GM23248 (cell line): ENCODE data around the gene GRAP. TPM values are rescaled to one million over a fixed set of nuclear protein-coding genes. Genes with fewer than 3 reads are reported as not detected.

Source experiments
- DNase-seq: peaks from one replicate; pipeline ENCODE4 v3.0.0-alpha.2; 2015
- H2AFZ ChIP-seq: fragments of 200-600 bp; sonication (generic); 2 replicates; pipeline ENCODE4 v1.6.1; 2016; ENCODE audit warnings: antibody characterized with exemption
- H3F3A ChIP-seq: fragments of 200-600 bp; sonication (generic); 2 replicates; pipeline ENCODE4 v1.6.1; 2016; ENCODE audit warnings: mild to moderate bottlenecking, antibody characterized with exemption, mixed run types; ENCODE audit not compliant: insufficient read depth
- H3K27ac ChIP-seq: fragments of 200-600 bp; sonication (generic); 2 replicates; pipeline ENCODE4 v1.5.1; 2016; ENCODE audit warnings: mild to moderate bottlenecking
- H3K27me3 ChIP-seq: fragments of 200-600 bp; sonication (generic); replicated peaks from 2 replicates; pipeline ENCODE4 v1.6.1; 2016; ENCODE audit warnings: mild to moderate bottlenecking; ENCODE audit not compliant: insufficient read depth
- H3K36me3 ChIP-seq: fragments of 200-600 bp; sonication (generic); 2 replicates; pipeline ENCODE4 v1.6.1; 2016; ENCODE audit warnings: low read depth, mild to moderate bottlenecking
- H3K4me1 ChIP-seq: fragments of 200-600 bp; sonication (generic); 2 replicates; pipeline ENCODE4 v1.6.1; 2016; ENCODE audit warnings: mild to moderate bottlenecking; ENCODE audit not compliant: insufficient read depth
- H3K4me2 ChIP-seq: fragments of 200-600 bp; sonication (generic); one replicate; pipeline ENCODE4 v1.6.1; 2016; ENCODE audit warnings: mild to moderate bottlenecking; ENCODE audit not compliant: unreplicated experiment
- H3K4me3 ChIP-seq: fragments of 200-600 bp; sonication (generic); 2 replicates; pipeline ENCODE4 v1.5.1; 2016; ENCODE audit warnings: mild to moderate bottlenecking
- H3K79me2 ChIP-seq: fragments of 200-600 bp; sonication (generic); 2 replicates; pipeline ENCODE4 v1.6.1; 2016; ENCODE audit warnings: mild to moderate bottlenecking; ENCODE audit not compliant: insufficient read depth
- H3K9ac ChIP-seq: fragments of 200-600 bp; sonication (generic); 2 replicates; pipeline ENCODE4 v1.6.1; 2016; ENCODE audit warnings: mild to moderate bottlenecking
- H3K9me2 ChIP-seq: fragments of 200-600 bp; sonication (generic); 2 replicates; pipeline ENCODE4 v1.6.1; 2016; ENCODE audit warnings: mixed run types, mild to moderate bottlenecking, moderate library complexity; ENCODE audit not compliant: insufficient read depth
- H3K9me3 ChIP-seq: fragments of 200-600 bp; sonication (generic); one replicate; pipeline ENCODE4 v1.6.1; 2017; ENCODE audit warnings: low read depth
- H4K20me1 ChIP-seq: fragments of 200-600 bp; sonication (generic); 2 replicates; pipeline ENCODE4 v1.6.0; 2016; ENCODE audit not compliant: insufficient read depth
- EZH2 ChIP-seq: fragments of 200-600 bp; sonication (generic); IDR thresholded peaks from 2 replicates; pipeline ENCODE4 v1.6.1; 2018; ENCODE audit warnings: antibody characterized with exemption, mild to moderate bottlenecking; ENCODE audit not compliant: insufficient read depth, poor library complexity, severe bottlenecking
- EZH2phosphoT487 ChIP-seq: fragments of 200-600 bp; sonication (generic); IDR thresholded peaks from 2 replicates; pipeline ENCODE4 v1.6.1; 2018; ENCODE audit warnings: antibody characterized with exemption, moderate library complexity, mild to moderate bottlenecking, low read depth; ENCODE audit not compliant: insufficient read depth
- WGBS, 2 experiments: methylation state at CpG; one replicate each; pipeline ENCODE4 v1.1.6; 2015 to 2017; ENCODE audit warnings: low lambda C conversion rate in 2 of 2, low coverage in 1 of 2; ENCODE audit errors: missing lambda C conversion rate in 2 of 2; 5-methylcytosine and 5-hydroxymethylcytosine counted together
- in situ Hi-C: fragments of 300-500 bp; cut with MboI; formaldehyde crosslinking; loops from 2 replicates; pipeline ENCODE4 v1.15.0; 2020
- polyA plus RNA-seq: library from polyadenylated mRNA; unstranded; fragments of >200 nt; fragmentation: Nextera tagmentation; extraction: Ambion mirVana; gene quantifications from 2 replicates; pipeline ENCODE4 v1.2.1, GENCODE V29; 2016
- total RNA-seq: library from RNA; depleted of rRNA; stranded (reverse); fragments of >200 nt; shearing (Covaris generic); gene quantifications from 2 replicates; pipeline ENCODE4 v1.2.3, GENCODE V29; 2014

Gene GRAP
- total and polyA plus RNA-seq, 2 experiments from 2014 or later = not detected

GRCh38 chr17:18980682-18981334, 65.9 kb downstream of the GRAP start:
- WGBS, 2 experiments = 31 to 33% methylated on average over 13 of the region's 13 CpGs
- Histone ChIP-seq H3F3A (peaks cover 4% of the 10 kb centered on the region; the same call in 1 of the 2 replicates), H2AFZ (no peak overlapping the region), H4K20me1 (no peaks in the 10 kb centered on the region), H3K9me3 (no peaks in the 10 kb centered on the region), H3K27ac (peak overlapping the region; percentile 78), H3K9ac (peak overlapping the region; percentile 80), H3K27me3 (no peaks in the 10 kb centered on the region), H3K4me3 (no peak overlapping the region), H3K4me1 (peaks cover 14% of the 10 kb centered on the region), H3K36me3 (no peaks in the 10 kb centered on the region), H3K4me2 (peak overlapping the region; percentile 11), H3K9me2 (no peaks in the 10 kb centered on the region), H3K79me2 (peaks cover 39% of the 10 kb centered on the region)
- no peak for TF ChIP-seq EZH2
- no peak for TF ChIP-seq EZH2phosphoT487
- DNase-seq = peak; percentile 87
- in situ Hi-C loops = no loop called here

GRCh38 chr17:18978655-18979054, 68.1 kb downstream of the GRAP start:
- Histone ChIP-seq H3K79me2 (peaks cover 30% of the 10 kb centered on the region; the same call in 1 of the 2 replicates), H2AFZ (no peak overlapping the region), H4K20me1 (no peaks in the 10 kb centered on the region), H3K4me1 (peaks cover 14% of the 10 kb centered on the region), H3K9me2 (no peaks in the 10 kb centered on the region), H3K27me3 (no peaks in the 10 kb centered on the region), H3K4me2 (no peak overlapping the region), H3K36me3 (no peaks in the 10 kb centered on the region), H3K4me3 (no peak overlapping the region), H3K27ac (no peak overlapping the region), H3K9me3 (no peaks in the 10 kb centered on the region), H3K9ac (no peak overlapping the region), H3F3A (peaks cover 4% of the 10 kb centered on the region; the same call in 1 of the 2 replicates)
- in situ Hi-C loops = no loop called here
- WGBS, 2 experiments = 94% methylated on average over 16 to 17 of the region's 17 CpGs
- no peak for TF ChIP-seq EZH2
- TF ChIP-seq EZH2phosphoT487 = no peak
- no peak for DNase-seq

- H3K9ac ChIP-seq = no peak overlapping the region
- H3K9me2 ChIP-seq = no peaks in the 10 kb centered on the region
- H3K4me3 ChIP-seq = no peak overlapping the region
- no peak for DNase-seq
- peaks cover 26% of the 10 kb centered on the region; the same call in 1 of the 2 replicates for H3K79me2 ChIP-seq
- TF ChIP-seq EZH2phosphoT487 (no peak), EZH2 (no peak)
- H3K4me2 ChIP-seq = no peak overlapping the region
- peaks cover 4% of the 10 kb centered on the region; the same call in 1 of the 2 replicates for H3F3A ChIP-seq
- H3K4me1 ChIP-seq = peaks cover 14% of the 10 kb centered on the region
- no peaks in the 10 kb centered on the region for H3K36me3 ChIP-seq
- H3K27ac ChIP-seq = no peak overlapping the region
- no peaks in the 10 kb centered on the region for H3K9me3 ChIP-seq
- no peaks in the 10 kb centered on the region for H3K27me3 ChIP-seq
- in situ Hi-C loops = no loop called here
- H2AFZ ChIP-seq = no peak overlapping the region
- WGBS, 2 experiments = 94 to 96% methylated on average over 12 to 13 of the region's 13 CpGs
- no peaks in the 10 kb centered on the region for H4K20me1 ChIP-seq
Observed at GRCh38 chr17:18978050-18978449, 68.7 kb downstream of the GRAP start.

GRCh38 chr17:18977646-18978045, 69.1 kb downstream of the GRAP start:
- H3K9me2 ChIP-seq = no peaks in the 10 kb centered on the region
- H3K4me3 ChIP-seq = no peak overlapping the region
- WGBS, 2 experiments = 90 to 91% methylated on average over 18 to 19 of the region's 19 CpGs
- H3K36me3 ChIP-seq = no peaks in the 10 kb centered on the region
- no peak overlapping the region for H3K4me2 ChIP-seq
- H2AFZ ChIP-seq = no peak overlapping the region
- no peak for DNase-seq
- H3K27me3 ChIP-seq = no peaks in the 10 kb centered on the region
- H3K4me1 ChIP-seq = peaks cover 14% of the 10 kb centered on the region
- H3K79me2 ChIP-seq = peaks cover 22% of the 10 kb centered on the region; the same call in 1 of the 2 replicates
- no peak overlapping the region for H3K9ac ChIP-seq
- in situ Hi-C loops = no loop called here
- peaks cover 3% of the 10 kb centered on the region; the same call in 1 of the 2 replicates for H3F3A ChIP-seq
- TF ChIP-seq EZH2 (no peak), EZH2phosphoT487 (no peak)
- H4K20me1 ChIP-seq = no peaks in the 10 kb centered on the region
- no peaks in the 10 kb centered on the region for H3K9me3 ChIP-seq
- no peak overlapping the region for H3K27ac ChIP-seq
